ENCODE measurements around the gene NOL3. TPM values are rescaled to one million over a fixed set of nuclear protein-coding genes. Genes with fewer than 3 reads are reported as not detected.

NOL3 gene
- total and polyA plus RNA-seq, 2 donors (not counting 3 experiments of a cell fraction or from before 2014, with no cell fraction given) = 16.0 to 19.4 TPM

DNA sequence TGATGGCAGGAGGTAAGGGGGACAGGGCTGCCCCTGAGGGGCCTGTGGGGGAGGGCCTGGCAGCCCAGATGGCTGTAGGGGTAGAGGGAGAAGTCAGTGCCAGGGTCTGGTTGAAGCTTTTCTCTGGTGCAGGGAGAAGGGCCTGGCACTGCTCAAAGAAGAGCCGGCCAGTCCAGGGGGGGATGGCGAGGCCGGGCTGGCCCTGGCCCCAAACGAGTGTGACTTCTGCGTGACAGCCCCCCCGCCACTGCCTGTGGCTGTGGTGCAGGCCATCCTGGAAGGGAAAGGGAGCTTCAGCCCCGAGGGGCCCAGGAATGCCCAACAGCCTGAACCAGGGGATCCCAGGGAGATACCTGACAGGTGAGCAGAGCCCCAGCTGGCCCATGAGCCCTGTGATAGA is 2.8 kb upstream of the NOL3 start:
- no peak for FAIRE-seq
- H3K9me1 ChIP-seq (replicated peaks; ENCODE audit: control insufficient read depth, extremely low read depth, insufficient read depth, low read length) = no peaks in the 10 kb centered on the region
- H3K4me3 ChIP-seq (replicated peaks in 1 of 3; ENCODE audit: insufficient read depth in 1 of 3, low read depth in 1 of 3, low read length in 3 of 3) = no peak overlapping the region
- H3K9ac ChIP-seq (replicated peaks; ENCODE audit: extremely low read depth, insufficient read depth, low read length) = no peak overlapping the region
- no peaks in the 10 kb centered on the region for H3K9me3 ChIP-seq (replicated peaks; ENCODE audit: control insufficient read depth, insufficient read depth, low read length)
- no peak for DNase-seq (ENCODE audit: low read depth, low spot score)
- no peak overlapping the region for H2AFZ ChIP-seq (ENCODE audit: low read depth, low read length)
- no peaks in the 10 kb centered on the region for H4K20me1 ChIP-seq (replicated peaks; ENCODE audit: control insufficient read depth, extremely low read depth, insufficient read depth, low read length)
- no peak overlapping the region for H3K4me2 ChIP-seq (ENCODE audit: insufficient read depth, low read length)
- H3K27me3 ChIP-seq (ENCODE audit: control insufficient read depth in 2 of 2, insufficient read depth in 2 of 2, low read length in 2 of 2) = peaks cover 33 to 41% of the 10 kb centered on the region in 2 experiments
- TF ChIP-seq MYC (IDR thresholded peaks at IDR 0.05; ENCODE audit: low read depth, low read length) (no peak), FOS (IDR thresholded peaks at IDR 0.05; ENCODE audit: borderline replicate concordance, insufficient read depth, low read length) (no peak), GATA2 (IDR thresholded peaks at IDR 0.05; ENCODE audit: insufficient read depth, insufficient read length, low read depth, low read length) (no peak), POLR2AphosphoS5 (IDR thresholded peaks at IDR 0.05; ENCODE audit: insufficient read depth, low read depth, low read length) (no peak)
- no peak overlapping the region for H3K27ac ChIP-seq (ENCODE audit: insufficient read depth, low read depth, low read length)
- H3K79me2 ChIP-seq (ENCODE audit: control insufficient read depth, insufficient read depth, low read length) = no peaks in the 10 kb centered on the region
- no peaks in the 10 kb centered on the region for H3K36me3 ChIP-seq (ENCODE audit: control insufficient read depth in 2 of 2, extremely low read depth in 1 of 2, insufficient read depth in 2 of 2, low read length in 2 of 2)
- dilution Hi-C loops (cut with MboI; ENCODE audit: extremely low pct_ligation_motif_present, low sequenced_read_pairs) (no loop called here), intact Hi-C loops (cut with micrococcal nuclease) (no loop called here)
- H3K4me1 ChIP-seq (ENCODE audit: control insufficient read depth, extremely low read depth, insufficient read depth, low read length) = peaks cover 26% of the 10 kb centered on the region
- ChIA-PET CTCF (interaction anchor here (3.5 to 4.2 kb wide), 2 partner anchors 12 to 17 kb away, joined by 26 to 29 read pairs; partner anchors contain the start of gene MATCAP1), POLR2A (interaction anchor here (0.6 kb wide), 1 partner anchor 46 kb away, joined by 5 read pairs; no protein-coding TSS in a partner anchor)
- no TSS peak for BruUV-seq (replicated peaks)

- TF ChIP-seq GATA2 (IDR thresholded peaks at IDR 0.05; ENCODE audit: insufficient read depth, insufficient read length, low read depth, low read length) = no peak
- TF ChIP-seq, protein P1, sequence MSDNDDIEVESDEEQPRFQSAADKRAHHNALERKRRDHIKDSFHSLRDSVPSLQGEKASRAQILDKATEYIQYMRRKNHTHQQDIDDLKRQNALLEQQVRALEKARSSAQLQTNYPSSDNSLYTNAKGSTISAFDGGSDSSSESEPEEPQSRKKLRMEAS (IDR thresholded peaks at IDR 0.05; ENCODE audit: insufficient read depth, insufficient read length) = no peak
- H3K9me1 ChIP-seq (replicated peaks; ENCODE audit: control insufficient read depth, extremely low read depth, insufficient read depth, low read length) = no peaks in the 10 kb centered on the region
- no peak overlapping the region for H3K9ac ChIP-seq (replicated peaks; ENCODE audit: extremely low read depth, insufficient read depth, low read length)
- CTCF ChIA-PET = interaction anchor here (0.6 to 4.2 kb wide), 11 partner anchors 9 to 215 kb away, joined by 3 to 29 read pairs (median 8); partner anchors contain the start of genes EXOC3L1, FBXL8, MATCAP1 and TRADD
- H3K79me2 ChIP-seq (ENCODE audit: control insufficient read depth, insufficient read depth, low read length) = no peaks in the 10 kb centered on the region
- POLR2A ChIA-PET = no interaction called here
- H3K4me3 ChIP-seq (replicated peaks in 1 of 3; ENCODE audit: insufficient read depth in 1 of 3, low read depth in 1 of 3, low read length in 3 of 3) = no peak overlapping the region
- no peak for DNase-seq (ENCODE audit: low read depth, low spot score)
- peaks cover 24 to 30% of the 10 kb centered on the region in 2 experiments for H3K27me3 ChIP-seq (ENCODE audit: control insufficient read depth in 2 of 2, insufficient read depth in 2 of 2, low read length in 2 of 2)
- H3K4me2 ChIP-seq (ENCODE audit: insufficient read depth, low read length) = no peak overlapping the region
- no peak overlapping the region for H2AFZ ChIP-seq (ENCODE audit: low read depth, low read length)
- BruUV-seq (replicated peaks) = no TSS peak
- peaks cover 23% of the 10 kb centered on the region for H3K4me1 ChIP-seq (ENCODE audit: control insufficient read depth, extremely low read depth, insufficient read depth, low read length)
- intact Hi-C loops (cut with micrococcal nuclease) (no loop called here), dilution Hi-C loops (cut with MboI; ENCODE audit: extremely low pct_ligation_motif_present, low sequenced_read_pairs) (no loop called here)
- no peaks in the 10 kb centered on the region for H3K9me3 ChIP-seq (replicated peaks; ENCODE audit: control insufficient read depth, insufficient read depth, low read length)
- no peak overlapping the region for H3K27ac ChIP-seq (ENCODE audit: insufficient read depth, low read depth, low read length)
- no peak for FAIRE-seq
- H4K20me1 ChIP-seq (replicated peaks; ENCODE audit: control insufficient read depth, extremely low read depth, insufficient read depth, low read length) = no peaks in the 10 kb centered on the region
- no peaks in the 10 kb centered on the region for H3K36me3 ChIP-seq (ENCODE audit: control insufficient read depth in 2 of 2, extremely low read depth in 1 of 2, insufficient read depth in 2 of 2, low read length in 2 of 2)
Observed at GRCh38 chr16:67169011-67169451, 1.3 kb upstream of the NOL3 start.
